ENCODE data around the gene PLCB3. TPM values are rescaled to one million over a fixed set of nuclear protein-coding genes. Genes with fewer than 3 reads are reported as not detected.

The PLCB3 gene
- total RNA-seq, 1 experiment from 2014 or later: 45.3 TPM

DNA sequence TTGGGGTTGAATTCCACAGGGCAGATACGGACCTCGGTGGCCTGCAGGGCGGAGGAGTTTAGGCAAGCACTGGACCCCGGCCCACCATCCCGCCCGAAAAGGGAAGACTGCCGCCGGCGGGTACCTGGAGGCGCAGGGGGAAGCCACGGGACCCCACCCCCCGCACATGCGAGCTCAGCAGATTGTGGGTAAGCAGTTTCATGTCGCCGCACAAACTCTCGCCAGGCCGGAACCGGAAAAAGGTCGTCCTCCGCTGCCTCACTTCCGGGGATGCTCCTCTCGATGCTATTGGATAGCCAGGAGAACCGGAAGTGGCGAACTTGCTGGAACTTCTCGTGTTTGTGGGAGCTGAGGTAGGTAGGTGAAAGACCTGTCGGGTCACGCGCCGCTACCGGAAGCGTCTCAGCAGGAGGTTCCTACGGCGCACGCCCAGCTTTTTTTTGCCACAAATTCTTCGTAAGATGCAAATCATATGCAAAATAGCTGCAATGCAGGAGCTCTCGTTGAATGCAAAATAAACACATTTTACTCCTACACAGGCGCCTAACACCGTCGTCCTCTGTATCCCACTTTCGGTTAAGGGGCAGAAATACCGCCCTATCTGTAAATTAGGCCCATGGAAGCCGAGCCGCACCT is 66.1 kb downstream of the PLCB3 start, which contains the start of gene TRMT112:
Gene TRMT112 (minus strand): TSS at position 235 of the 636 bp plus-strand sequence. CDS start 33 bp downstream, at position 202.
- H3K9me3 ChIP-seq (ENCODE audit: low read depth, low read length, poor library complexity, severe bottlenecking): no peaks in the 10 kb centered on the region
- peak; percentile 99 for DNase-seq (ENCODE audit: low spot score)
- peaks cover 15% of the 10 kb centered on the region for H3K4me1 ChIP-seq (ENCODE audit: insufficient read depth, low read length, poor library complexity, severe bottlenecking)
- H3K27ac ChIP-seq (ENCODE audit: low read depth, low read length, poor library complexity, severe bottlenecking): peak within 1 kb of the TSS; percentile 94
- no peaks in the 10 kb centered on the region for H3K27me3 ChIP-seq (replicated peaks; ENCODE audit: insufficient read depth, low read depth, low read length, poor library complexity)
- BruUV-seq (replicated peaks): no TSS peak
- TF ChIP-seq, protein P1, sequence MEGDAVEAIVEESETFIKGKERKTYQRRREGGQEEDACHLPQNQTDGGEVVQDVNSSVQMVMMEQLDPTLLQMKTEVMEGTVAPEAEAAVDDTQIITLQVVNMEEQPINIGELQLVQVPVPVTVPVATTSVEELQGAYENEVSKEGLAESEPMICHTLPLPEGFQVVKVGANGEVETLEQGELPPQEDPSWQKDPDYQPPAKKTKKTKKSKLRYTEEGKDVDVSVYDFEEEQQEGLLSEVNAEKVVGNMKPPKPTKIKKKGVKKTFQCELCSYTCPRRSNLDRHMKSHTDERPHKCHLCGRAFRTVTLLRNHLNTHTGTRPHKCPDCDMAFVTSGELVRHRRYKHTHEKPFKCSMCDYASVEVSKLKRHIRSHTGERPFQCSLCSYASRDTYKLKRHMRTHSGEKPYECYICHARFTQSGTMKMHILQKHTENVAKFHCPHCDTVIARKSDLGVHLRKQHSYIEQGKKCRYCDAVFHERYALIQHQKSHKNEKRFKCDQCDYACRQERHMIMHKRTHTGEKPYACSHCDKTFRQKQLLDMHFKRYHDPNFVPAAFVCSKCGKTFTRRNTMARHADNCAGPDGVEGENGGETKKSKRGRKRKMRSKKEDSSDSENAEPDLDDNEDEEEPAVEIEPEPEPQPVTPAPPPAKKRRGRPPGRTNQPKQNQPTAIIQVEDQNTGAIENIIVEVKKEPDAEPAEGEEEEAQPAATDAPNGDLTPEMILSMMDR (conservative IDR thresholded peaks at IDR 0.05; ENCODE audit: low read depth, low read length): no peak
- TF ChIP-seq EZH2 (IDR thresholded peaks at IDR 0.05; ENCODE audit: borderline replicate concordance, low read depth, low read length, poor library complexity, severe bottlenecking): no peak
- H3K36me3 ChIP-seq (ENCODE audit: insufficient read depth, low read length, poor library complexity, severe bottlenecking): peaks cover 26% of the 10 kb centered on the region
- CTCF ChIA-PET: interaction anchor here (0.6 to 2.5 kb wide), 12 partner anchors 13 to 695 kb away, joined by 3 to 29 read pairs (median 5); partner anchors contain the start of gene PLCB3
- intact Hi-C loops (cut with micrococcal nuclease; ENCODE audit: unreplicated experiment): no loop called here
- POLR2A ChIA-PET (ENCODE audit: low non-redundant PET): interaction anchor here (0.6 to 0.9 kb wide), 4 partner anchors 10 to 805 kb away, joined by 3 read pairs; partner anchors contain the start of genes FAU, MRPL49 and STIP1
- peak within 1 kb of the TSS; percentile 85 for H3K4me3 ChIP-seq (ENCODE audit: low read depth, low read length, poor library complexity, severe bottlenecking)

DNA sequence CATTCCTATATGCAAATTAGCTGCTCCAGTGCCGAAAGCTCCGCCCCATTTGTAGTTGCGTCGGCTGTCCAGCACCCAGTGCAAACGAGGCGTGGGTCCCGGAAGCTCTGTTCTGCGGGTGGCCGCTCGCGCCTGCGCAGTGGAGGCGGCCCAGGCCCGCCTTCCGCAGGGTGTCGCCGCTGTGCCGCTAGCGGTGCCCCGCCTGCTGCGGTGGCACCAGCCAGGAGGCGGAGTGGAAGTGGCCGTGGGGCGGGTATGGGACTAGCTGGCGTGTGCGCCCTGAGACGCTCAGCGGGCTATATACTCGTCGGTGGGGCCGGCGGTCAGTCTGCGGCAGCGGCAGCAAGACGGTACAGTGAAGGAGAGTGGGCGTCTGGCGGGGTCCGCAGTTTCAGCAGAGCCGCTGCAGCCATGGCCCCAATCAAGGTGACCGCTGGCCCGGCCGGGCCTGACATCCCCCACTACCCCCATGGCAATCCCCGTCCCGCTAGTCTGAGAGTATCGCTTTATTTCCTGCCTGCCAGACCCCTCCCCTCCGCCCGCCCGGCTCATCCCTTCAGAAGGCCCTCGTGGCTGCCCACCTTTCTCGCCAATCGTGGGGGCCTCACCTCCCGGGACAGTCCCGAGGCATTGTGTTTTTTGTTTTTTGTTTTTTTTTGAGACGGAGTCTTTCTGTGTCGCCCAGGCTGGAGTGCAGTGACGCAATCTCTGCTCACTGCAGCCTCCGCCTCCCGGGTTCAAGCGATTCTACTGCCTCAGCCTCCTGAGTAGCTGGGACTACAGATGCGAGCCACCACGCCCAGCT is 66.8 kb downstream of the PLCB3 start, which contains the start of gene PRDX5:
Gene PRDX5 (plus strand): TSS at position 161 of the 805 bp plus-strand sequence. CDS start 95 bp downstream, at position 256.
- no TSS peak for BruUV-seq (replicated peaks)
- DNase-seq (ENCODE audit: low spot score): peak; percentile 99
- POLR2A ChIA-PET (ENCODE audit: low non-redundant PET): interaction anchor here (0.6 to 0.9 kb wide), 4 partner anchors 9 to 804 kb away, joined by 3 read pairs; partner anchors contain the start of genes FAU, MRPL49 and STIP1

More for the DNA sequence above, 66.8 kb downstream of the PLCB3 start, which contains the start of gene PRDX5:
- TF ChIP-seq, protein P1 (conservative IDR thresholded peaks at IDR 0.05; ENCODE audit: low read depth, low read length): peak; percentile 56
- no peak for TF ChIP-seq EZH2 (IDR thresholded peaks at IDR 0.05; ENCODE audit: borderline replicate concordance, low read depth, low read length, poor library complexity, severe bottlenecking)
- peaks cover 26% of the 10 kb centered on the region for H3K36me3 ChIP-seq (ENCODE audit: insufficient read depth, low read length, poor library complexity, severe bottlenecking)
- H3K9me3 ChIP-seq (ENCODE audit: low read depth, low read length, poor library complexity, severe bottlenecking): no peaks in the 10 kb centered on the region
- H3K4me3 ChIP-seq (ENCODE audit: low read depth, low read length, poor library complexity, severe bottlenecking): peak within 1 kb of the TSS; percentile 85
- intact Hi-C loops (cut with micrococcal nuclease; ENCODE audit: unreplicated experiment): no loop called here
- CTCF ChIA-PET: interaction anchor here (0.6 to 2.5 kb wide), 13 partner anchors 14 to 1487 kb away, joined by 3 to 29 read pairs (median 5); partner anchors contain the start of gene PLCB3
- H3K27me3 ChIP-seq (replicated peaks; ENCODE audit: insufficient read depth, low read depth, low read length, poor library complexity): no peaks in the 10 kb centered on the region
- H3K4me1 ChIP-seq (ENCODE audit: insufficient read depth, low read length, poor library complexity, severe bottlenecking): peaks cover 15% of the 10 kb centered on the region
- H3K27ac ChIP-seq (ENCODE audit: low read depth, low read length, poor library complexity, severe bottlenecking): peak within 1 kb of the TSS; percentile 94

Other genes with a start within 250 kb of the PLCB3 start
- 0.45 and 1.9 TPM in 2 replicates for gene FLRT1, start 215.6 kb upstream of the PLCB3 start, total RNA-seq (2021)
- gene MACROD1, start 85.4 kb upstream of the PLCB3 start, total RNA-seq (2021): 28.7 and 32.6 TPM in 2 replicates
- gene STIP1, start 65.4 kb upstream of the PLCB3 start, total RNA-seq (2021): 565 and 577 TPM in 2 replicates
- 99.3 and 99.4 TPM in 2 replicates for gene FERMT3, start 44.8 kb upstream of the PLCB3 start, total RNA-seq (2021)
- gene TRPT1, start 25.3 kb upstream of the PLCB3 start, total RNA-seq (2021): 43.6 and 59.6 TPM in 2 replicates
- 72.4 and 73.8 TPM in 2 replicates for gene NUDT22, start 25.3 kb upstream of the PLCB3 start, total RNA-seq (2021)
- gene DNAJC4, start 21.0 kb upstream of the PLCB3 start, total RNA-seq (2021): 20.2 and 23.9 TPM in 2 replicates
- 93.3 and 108 TPM in 2 replicates for gene VEGFB, start 16.9 kb upstream of the PLCB3 start, total RNA-seq (2021)
- 57.5 and 63.1 TPM in 2 replicates for gene FKBP2, start 10.4 kb upstream of the PLCB3 start, total RNA-seq (2021)
- gene PPP1R14B, start 4.6 kb upstream of the PLCB3 start, total RNA-seq (2021): 378 and 402 TPM in 2 replicates
- gene BAD, start 33.1 kb downstream of the PLCB3 start, total RNA-seq (2021): 48.4 and 62.2 TPM in 2 replicates
- 47.9 and 56.6 TPM in 2 replicates for gene GPR137, start 34.3 kb downstream of the PLCB3 start, total RNA-seq (2021)
- gene KCNK4, start 39.8 kb downstream of the PLCB3 start, total RNA-seq (2021): 0.26 TPM in 1 of 2 replicates, not detected in the other
- 1.4 TPM in 1 of 2 replicates, not detected in the other for gene CATSPERZ, start 48.8 kb downstream of the PLCB3 start, total RNA-seq (2021)
- 56.2 and 63.8 TPM in 2 replicates for gene ESRRA, start 54.0 kb downstream of the PLCB3 start, total RNA-seq (2021)
- gene TRMT112, start 66.0 kb downstream of the PLCB3 start, total RNA-seq (2021): 254 and 270 TPM in 2 replicates
- 206 and 221 TPM in 2 replicates for gene PRDX5, start 66.6 kb downstream of the PLCB3 start, total RNA-seq (2021)
- gene CCDC88B, start 88.7 kb downstream of the PLCB3 start, total RNA-seq (2021): 0.47 and 0.76 TPM in 2 replicates
- gene RPS6KA4, start 107.6 kb downstream of the PLCB3 start, total RNA-seq (2021): 22.9 and 24.5 TPM in 2 replicates